Measurements from ENCODE around the gene ZNF362. TPM values are rescaled to one million over a fixed set of nuclear protein-coding genes. Genes with fewer than 3 reads are reported as not detected.

The ZNF362 gene
- total and polyA plus RNA-seq, 2 experiments from 2014 or later = 11.0 to 12.9 TPM

DNA sequence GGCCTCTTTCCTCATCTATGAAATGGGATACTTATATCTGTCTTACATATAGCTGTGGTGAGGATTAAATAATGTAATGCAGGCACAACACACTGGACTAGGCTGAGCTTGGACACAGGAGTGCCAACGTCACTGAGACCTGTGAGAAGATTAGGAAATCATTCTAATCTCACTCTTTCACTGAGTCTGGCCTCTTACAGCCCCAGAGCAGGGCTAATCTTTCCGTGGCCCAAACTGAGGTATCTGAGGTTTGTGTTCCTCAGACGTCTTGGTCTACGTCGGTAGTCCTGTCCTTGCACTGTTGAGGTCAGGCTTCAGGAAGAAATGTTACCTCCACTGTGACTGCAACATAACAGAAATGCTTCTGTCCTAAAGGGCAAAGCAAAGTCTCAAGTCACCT is 87.2 kb downstream of the ZNF362 start:
- TF ChIP-seq, protein P1, sequence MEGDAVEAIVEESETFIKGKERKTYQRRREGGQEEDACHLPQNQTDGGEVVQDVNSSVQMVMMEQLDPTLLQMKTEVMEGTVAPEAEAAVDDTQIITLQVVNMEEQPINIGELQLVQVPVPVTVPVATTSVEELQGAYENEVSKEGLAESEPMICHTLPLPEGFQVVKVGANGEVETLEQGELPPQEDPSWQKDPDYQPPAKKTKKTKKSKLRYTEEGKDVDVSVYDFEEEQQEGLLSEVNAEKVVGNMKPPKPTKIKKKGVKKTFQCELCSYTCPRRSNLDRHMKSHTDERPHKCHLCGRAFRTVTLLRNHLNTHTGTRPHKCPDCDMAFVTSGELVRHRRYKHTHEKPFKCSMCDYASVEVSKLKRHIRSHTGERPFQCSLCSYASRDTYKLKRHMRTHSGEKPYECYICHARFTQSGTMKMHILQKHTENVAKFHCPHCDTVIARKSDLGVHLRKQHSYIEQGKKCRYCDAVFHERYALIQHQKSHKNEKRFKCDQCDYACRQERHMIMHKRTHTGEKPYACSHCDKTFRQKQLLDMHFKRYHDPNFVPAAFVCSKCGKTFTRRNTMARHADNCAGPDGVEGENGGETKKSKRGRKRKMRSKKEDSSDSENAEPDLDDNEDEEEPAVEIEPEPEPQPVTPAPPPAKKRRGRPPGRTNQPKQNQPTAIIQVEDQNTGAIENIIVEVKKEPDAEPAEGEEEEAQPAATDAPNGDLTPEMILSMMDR (conservative IDR thresholded peaks at IDR 0.05; ENCODE audit: low read depth in 2 of 2) = no peak
- TF ChIP-seq, protein P2, sequence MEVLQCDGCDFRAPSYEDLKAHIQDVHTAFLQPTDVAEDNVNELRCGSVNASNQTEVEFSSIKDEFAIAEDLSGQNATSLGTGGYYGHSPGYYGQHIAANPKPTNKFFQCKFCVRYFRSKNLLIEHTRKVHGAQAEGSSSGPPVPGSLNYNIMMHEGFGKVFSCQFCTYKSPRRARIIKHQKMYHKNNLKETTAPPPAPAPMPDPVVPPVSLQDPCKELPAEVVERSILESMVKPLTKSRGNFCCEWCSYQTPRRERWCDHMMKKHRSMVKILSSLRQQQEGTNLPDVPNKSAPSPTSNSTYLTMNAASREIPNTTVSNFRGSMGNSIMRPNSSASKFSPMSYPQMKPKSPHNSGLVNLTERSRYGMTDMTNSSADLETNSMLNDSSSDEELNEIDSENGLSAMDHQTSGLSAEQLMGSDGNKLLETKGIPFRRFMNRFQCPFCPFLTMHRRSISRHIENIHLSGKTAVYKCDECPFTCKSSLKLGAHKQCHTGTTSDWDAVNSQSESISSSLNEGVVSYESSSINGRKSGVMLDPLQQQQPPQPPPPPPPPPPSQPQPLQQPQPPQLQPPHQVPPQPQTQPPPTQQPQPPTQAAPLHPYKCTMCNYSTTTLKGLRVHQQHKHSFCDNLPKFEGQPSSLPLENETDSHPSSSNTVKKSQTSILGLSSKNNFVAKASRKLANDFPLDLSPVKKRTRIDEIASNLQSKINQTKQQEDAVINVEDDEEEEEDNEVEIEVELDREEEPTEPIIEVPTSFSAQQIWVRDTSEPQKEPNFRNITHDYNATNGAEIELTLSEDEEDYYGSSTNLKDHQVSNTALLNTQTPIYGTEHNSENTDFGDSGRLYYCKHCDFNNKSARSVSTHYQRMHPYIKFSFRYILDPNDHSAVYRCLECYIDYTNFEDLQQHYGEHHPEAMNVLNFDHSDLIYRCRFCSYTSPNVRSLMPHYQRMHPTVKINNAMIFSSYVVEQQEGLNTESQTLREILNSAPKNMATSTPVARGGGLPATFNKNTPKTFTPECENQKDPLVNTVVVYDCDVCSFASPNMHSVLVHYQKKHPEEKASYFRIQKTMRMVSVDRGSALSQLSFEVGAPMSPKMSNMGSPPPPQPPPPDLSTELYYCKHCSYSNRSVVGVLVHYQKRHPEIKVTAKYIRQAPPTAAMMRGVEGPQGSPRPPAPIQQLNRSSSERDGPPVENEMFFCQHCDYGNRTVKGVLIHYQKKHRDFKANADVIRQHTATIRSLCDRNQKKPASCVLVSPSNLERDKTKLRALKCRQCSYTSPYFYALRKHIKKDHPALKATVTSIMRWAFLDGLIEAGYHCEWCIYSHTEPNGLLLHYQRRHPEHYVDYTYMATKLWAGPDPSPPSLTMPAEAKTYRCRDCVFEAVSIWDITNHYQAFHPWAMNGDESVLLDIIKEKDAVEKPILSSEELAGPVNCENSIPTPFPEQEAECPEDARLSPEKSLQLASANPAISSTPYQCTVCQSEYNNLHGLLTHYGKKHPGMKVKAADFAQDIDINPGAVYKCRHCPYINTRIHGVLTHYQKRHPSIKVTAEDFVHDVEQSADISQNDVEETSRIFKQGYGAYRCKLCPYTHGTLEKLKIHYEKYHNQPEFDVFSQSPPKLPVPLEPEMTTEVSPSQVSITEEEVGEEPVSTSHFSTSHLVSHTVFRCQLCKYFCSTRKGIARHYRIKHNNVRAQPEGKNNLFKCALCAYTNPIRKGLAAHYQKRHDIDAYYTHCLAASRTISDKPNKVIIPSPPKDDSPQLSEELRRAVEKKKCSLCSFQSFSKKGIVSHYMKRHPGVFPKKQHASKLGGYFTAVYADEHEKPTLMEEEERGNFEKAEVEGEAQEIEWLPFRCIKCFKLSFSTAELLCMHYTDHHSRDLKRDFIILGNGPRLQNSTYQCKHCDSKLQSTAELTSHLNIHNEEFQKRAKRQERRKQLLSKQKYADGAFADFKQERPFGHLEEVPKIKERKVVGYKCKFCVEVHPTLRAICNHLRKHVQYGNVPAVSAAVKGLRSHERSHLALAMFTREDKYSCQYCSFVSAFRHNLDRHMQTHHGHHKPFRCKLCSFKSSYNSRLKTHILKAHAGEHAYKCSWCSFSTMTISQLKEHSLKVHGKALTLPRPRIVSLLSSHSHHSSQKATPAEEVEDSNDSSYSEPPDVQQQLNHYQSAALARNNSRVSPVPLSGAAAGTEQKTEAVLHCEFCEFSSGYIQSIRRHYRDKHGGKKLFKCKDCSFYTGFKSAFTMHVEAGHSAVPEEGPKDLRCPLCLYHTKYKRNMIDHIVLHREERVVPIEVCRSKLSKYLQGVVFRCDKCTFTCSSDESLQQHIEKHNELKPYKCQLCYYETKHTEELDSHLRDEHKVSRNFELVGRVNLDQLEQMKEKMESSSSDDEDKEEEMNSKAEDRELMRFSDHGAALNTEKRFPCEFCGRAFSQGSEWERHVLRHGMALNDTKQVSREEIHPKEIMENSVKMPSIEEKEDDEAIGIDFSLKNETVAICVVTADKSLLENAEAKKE (CRISPR knock-in tag; IDR thresholded peaks at IDR 0.05) = no peak
- TF ChIP-seq JUNB (IDR thresholded peaks at IDR 0.05; ENCODE audit: unreplicated experiment) = no peak
- TF ChIP-seq EZH2phosphoT487 (IDR thresholded peaks at IDR 0.05; ENCODE audit: unreplicated experiment) = no peak
- TF ChIP-seq ZNF114 (CRISPR knock-in tag; IDR thresholded peaks at IDR 0.05) = no peak
- TF ChIP-seq POLR2AphosphoS5 (IDR thresholded peaks at IDR 0.05; ENCODE audit: low read depth) = no peak
- no peak for TF ChIP-seq NANOG (IDR thresholded peaks at IDR 0.05; ENCODE audit: borderline replicate concordance)
- no peak for TF ChIP-seq EZH2 (IDR thresholded peaks at IDR 0.05; ENCODE audit: low read depth, unreplicated experiment)
- TF ChIP-seq ZNF331 (CRISPR knock-in tag; IDR thresholded peaks at IDR 0.05; ENCODE audit: low read depth) = no peak
- TF ChIP-seq, protein P3, sequence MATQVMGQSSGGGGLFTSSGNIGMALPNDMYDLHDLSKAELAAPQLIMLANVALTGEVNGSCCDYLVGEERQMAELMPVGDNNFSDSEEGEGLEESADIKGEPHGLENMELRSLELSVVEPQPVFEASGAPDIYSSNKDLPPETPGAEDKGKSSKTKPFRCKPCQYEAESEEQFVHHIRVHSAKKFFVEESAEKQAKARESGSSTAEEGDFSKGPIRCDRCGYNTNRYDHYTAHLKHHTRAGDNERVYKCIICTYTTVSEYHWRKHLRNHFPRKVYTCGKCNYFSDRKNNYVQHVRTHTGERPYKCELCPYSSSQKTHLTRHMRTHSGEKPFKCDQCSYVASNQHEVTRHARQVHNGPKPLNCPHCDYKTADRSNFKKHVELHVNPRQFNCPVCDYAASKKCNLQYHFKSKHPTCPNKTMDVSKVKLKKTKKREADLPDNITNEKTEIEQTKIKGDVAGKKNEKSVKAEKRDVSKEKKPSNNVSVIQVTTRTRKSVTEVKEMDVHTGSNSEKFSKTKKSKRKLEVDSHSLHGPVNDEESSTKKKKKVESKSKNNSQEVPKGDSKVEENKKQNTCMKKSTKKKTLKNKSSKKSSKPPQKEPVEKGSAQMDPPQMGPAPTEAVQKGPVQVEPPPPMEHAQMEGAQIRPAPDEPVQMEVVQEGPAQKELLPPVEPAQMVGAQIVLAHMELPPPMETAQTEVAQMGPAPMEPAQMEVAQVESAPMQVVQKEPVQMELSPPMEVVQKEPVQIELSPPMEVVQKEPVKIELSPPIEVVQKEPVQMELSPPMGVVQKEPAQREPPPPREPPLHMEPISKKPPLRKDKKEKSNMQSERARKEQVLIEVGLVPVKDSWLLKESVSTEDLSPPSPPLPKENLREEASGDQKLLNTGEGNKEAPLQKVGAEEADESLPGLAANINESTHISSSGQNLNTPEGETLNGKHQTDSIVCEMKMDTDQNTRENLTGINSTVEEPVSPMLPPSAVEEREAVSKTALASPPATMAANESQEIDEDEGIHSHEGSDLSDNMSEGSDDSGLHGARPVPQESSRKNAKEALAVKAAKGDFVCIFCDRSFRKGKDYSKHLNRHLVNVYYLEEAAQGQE (IDR thresholded peaks at IDR 0.05; ENCODE audit: unreplicated experiment) = no peak
- TF ChIP-seq, protein P4, sequence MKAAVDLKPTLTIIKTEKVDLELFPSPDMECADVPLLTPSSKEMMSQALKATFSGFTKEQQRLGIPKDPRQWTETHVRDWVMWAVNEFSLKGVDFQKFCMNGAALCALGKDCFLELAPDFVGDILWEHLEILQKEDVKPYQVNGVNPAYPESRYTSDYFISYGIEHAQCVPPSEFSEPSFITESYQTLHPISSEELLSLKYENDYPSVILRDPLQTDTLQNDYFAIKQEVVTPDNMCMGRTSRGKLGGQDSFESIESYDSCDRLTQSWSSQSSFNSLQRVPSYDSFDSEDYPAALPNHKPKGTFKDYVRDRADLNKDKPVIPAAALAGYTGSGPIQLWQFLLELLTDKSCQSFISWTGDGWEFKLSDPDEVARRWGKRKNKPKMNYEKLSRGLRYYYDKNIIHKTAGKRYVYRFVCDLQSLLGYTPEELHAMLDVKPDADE (IDR thresholded peaks at IDR 0.05) = no peak
- no peak overlapping the region for H3K4me3 Mint-ChIP-seq
- Histone ChIP-seq H3F3A (replicated peaks; ENCODE audit: low read depth) (peaks cover 16% of the 10 kb centered on the region; the same call in 1 of the 2 replicates), H3K4me3 (no peak overlapping the region), H3K79me2 (replicated peaks; ENCODE audit: insufficient read depth) (no peaks in the 10 kb centered on the region), H2AFZ (no peak overlapping the region), H3K27me3 (ENCODE audit: insufficient read depth) (peaks cover 90% of the 10 kb centered on the region), H3K36me3 (ENCODE audit: insufficient read depth) (no peaks in the 10 kb centered on the region), H3K27ac (ENCODE audit: low read depth) (no peak overlapping the region), H3K9me2 (ENCODE audit: insufficient read depth) (no peaks in the 10 kb centered on the region), H3K4me1 (ENCODE audit: insufficient read depth) (peaks cover 57% of the 10 kb centered on the region), H3K4me2 (no peak overlapping the region), H4K20me1 (replicated peaks; ENCODE audit: insufficient read depth) (peaks cover 27% of the 10 kb centered on the region)
- ATAC-seq (no peak), DNase-seq (ENCODE audit: low spot score) (no peak)
- H3K36me3 Mint-ChIP-seq (ENCODE audit: low read depth) = no peaks in the 10 kb centered on the region
- H3K4me1 Mint-ChIP-seq = peaks cover 70% of the 10 kb centered on the region
- H3K27ac Mint-ChIP-seq = no peak overlapping the region
- H3K27me3 Mint-ChIP-seq (ENCODE audit: insufficient read depth, low read depth, poor library complexity) = peaks cover 43% of the 10 kb centered on the region
- no peaks in the 10 kb centered on the region for H3K9me3 Mint-ChIP-seq
